Keratinocyte (primary cell): Measurements from ENCODE around the gene MET. TPM values are rescaled to one million over a fixed set of nuclear protein-coding genes. Genes with fewer than 3 reads are reported as not detected.

ENCODE experiments used
- DNase-seq: peaks from one replicate; pipeline ENCODE4 v3.0.0-alpha.2; 2011; ENCODE audit warnings: low read depth, missing footprints, low spot score
- FAIRE-seq: peaks from 2 replicates; lab custom pipeline; 2011; peaks lifted over from hg19 to GRCh38; lab: Jason Lieb, UNC
- H2AFZ ChIP-seq: 2 replicates; pipeline ENCODE4 v1.6.0; 2012; ENCODE audit warnings: low read length, control low read depth, inconsistent platforms; ENCODE audit not compliant: control insufficient read depth
- H3K27ac ChIP-seq: 2 replicates; pipeline ENCODE4 v1.5.1; 2011; ENCODE audit warnings: low read length; ENCODE audit not compliant: control insufficient read depth, insufficient read depth
- H3K27me3 ChIP-seq: 3 replicates; pipeline ENCODE4 v1.6.0; 2011; ENCODE audit warnings: low read length; ENCODE audit not compliant: control insufficient read depth, insufficient read depth; ENCODE audit errors: extremely low read depth
- H3K36me3 ChIP-seq, 2 experiments: 2 replicates in 1 of 2; 3 replicates in 1 of 2; pipeline ENCODE4 v1.5.1; 2011; ENCODE audit warnings: low read length in 2 of 2, mild to moderate bottlenecking in 1 of 2; ENCODE audit not compliant: control insufficient read depth in 2 of 2, insufficient read depth in 2 of 2; ENCODE audit errors: extremely low read depth in 1 of 2
- H3K4me1 ChIP-seq: 3 replicates; pipeline ENCODE4 v1.5.1; 2011; ENCODE audit warnings: low read length; ENCODE audit not compliant: control insufficient read depth, insufficient read depth; ENCODE audit errors: extremely low read depth
- H3K4me2 ChIP-seq: 3 replicates; pipeline ENCODE4 v1.6.0; 2011; ENCODE audit warnings: low read depth, low read length; ENCODE audit not compliant: control insufficient read depth, insufficient read depth; ENCODE audit errors: extremely low read depth
- H3K4me3 ChIP-seq, 3 experiments: fragments of 200-600 bp in 1 of 3; sonication (generic) in 1 of 3; 2 replicates in 2 of 3; 3 replicates in 1 of 3; pipeline ENCODE4 v1.5.1; 2011 to 2016; ENCODE audit warnings: low read length in 3 of 3, mild to moderate bottlenecking in 3 of 3, control low read depth in 2 of 3, inconsistent platforms in 1 of 3, low read depth in 1 of 3, mixed read lengths in 1 of 3, mixed run types in 1 of 3, moderate library complexity in 1 of 3; ENCODE audit not compliant: control insufficient read depth in 2 of 3, insufficient read depth in 2 of 3; ENCODE audit errors: extremely low read depth in 1 of 3
- H3K79me2 ChIP-seq: 2 replicates; pipeline ENCODE4 v1.6.0; 2012; ENCODE audit warnings: low read length; ENCODE audit not compliant: control insufficient read depth, insufficient read depth
- H3K9ac ChIP-seq: 3 replicates; pipeline ENCODE4 v1.6.0; 2011; ENCODE audit warnings: low read length; ENCODE audit not compliant: control insufficient read depth, insufficient read depth; ENCODE audit errors: extremely low read depth
- H3K9me1 ChIP-seq: 3 replicates; pipeline ENCODE4 v1.6.0; 2011; ENCODE audit warnings: low read length; ENCODE audit not compliant: control insufficient read depth, insufficient read depth; ENCODE audit errors: extremely low read depth
- H3K9me3 ChIP-seq: 2 replicates; pipeline ENCODE4 v1.5.1; 2012; ENCODE audit warnings: low read depth, low read length; ENCODE audit not compliant: control insufficient read depth
- H4K20me1 ChIP-seq: 3 replicates; pipeline ENCODE4 v1.6.0; 2011; ENCODE audit warnings: low read length; ENCODE audit not compliant: control insufficient read depth, insufficient read depth; ENCODE audit errors: extremely low read depth
- CTCF ChIP-seq, 3 experiments: IDR thresholded peaks in 1 of 3; conservative IDR thresholded peaks in 1 of 3; optimal IDR thresholded peaks in 1 of 3; 2 replicates in 2 of 3; 3 replicates in 1 of 3; pipeline versions ENCODE3 to v1.5.1; 2011; ENCODE audit warnings: low read length in 3 of 3, mild to moderate bottlenecking in 3 of 3, moderate library complexity in 2 of 3, control low read depth in 1 of 3, inconsistent platforms in 1 of 3; ENCODE audit not compliant: insufficient read depth in 2 of 3; ENCODE audit errors: extremely low read depth in 1 of 3
- EZH2 ChIP-seq: IDR thresholded peaks from one replicate; pipeline ENCODE4 v1.6.1; 2012; ENCODE audit warnings: inconsistent platforms, mild to moderate bottlenecking, low read length, moderate library complexity
- dilution Hi-C: fragments of 300-500 bp; cut with MboI; formaldehyde crosslinking; loops from one replicate; pipeline ENCODE4 v1.7.0; 2020; ENCODE audit warnings: low sequenced_read_pairs; ENCODE audit not compliant: extremely low pct_ligation_motif_present
- polyA plus RNA-seq, 5 experiments: library from polyadenylated mRNA; depleted of rRNA in 3 of 5; stranded (reverse) in 3 of 5; stranded (forward) in 1 of 5; unstranded in 1 of 5; fragments of >200 nt; gene quantifications; 1 replicate in 1 of 5; 2 replicates in 3 of 5; 3 replicates in 1 of 5; pipeline versions ENCODE4 v1.2.1 to v1.2.3, GENCODE V29; 2011 to 2012; ENCODE audit warnings: missing spikeins in 2 of 5, low read depth in 1 of 5, low replicate concordance in 1 of 5

Gene MET
- polyA plus RNA-seq, 1 donor (not counting 4 experiments of a cell fraction or from before 2014, with no cell fraction given), result 117 TPM

DNA sequence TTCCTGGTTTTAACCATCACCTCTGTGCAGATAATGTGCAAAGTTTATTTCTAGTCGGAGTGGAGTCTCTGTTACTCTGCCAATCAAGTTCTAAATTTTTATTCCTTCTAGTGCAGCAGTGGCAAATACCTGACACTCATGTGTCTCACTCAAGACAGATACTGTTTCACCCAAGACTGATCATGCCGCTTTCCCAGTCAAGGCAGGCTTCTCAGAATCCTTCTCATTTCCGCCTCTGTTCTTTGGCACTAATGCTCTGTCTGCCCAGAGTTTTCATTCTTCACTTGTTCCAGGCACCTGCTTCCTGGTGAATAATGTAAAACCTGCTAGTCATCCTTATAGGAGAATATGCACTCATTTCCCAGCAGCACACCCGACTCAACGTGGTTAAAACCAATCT is 24.7 kb downstream of the MET start:
- Histone ChIP-seq H3K27ac (no peak overlapping the region), H3K4me2 (no peak overlapping the region), H3K9ac (no peak overlapping the region), H3K27me3 (no peaks in the 10 kb centered on the region), H3K79me2 (peaks cover 72% of the 10 kb centered on the region), H4K20me1 (no peaks in the 10 kb centered on the region), H2AFZ (no peak overlapping the region), H3K4me3 (no peak overlapping the region), H3K36me3 (peaks cover 14 to 48% of the 10 kb centered on the region in 2 experiments), H3K9me3 (no peaks in the 10 kb centered on the region), H3K4me1 (peaks cover 65% of the 10 kb centered on the region), H3K9me1 (no peaks in the 10 kb centered on the region)
- DNase-seq, result no peak
- peak; percentile 9 for FAIRE-seq
- TF ChIP-seq CTCF (optimal IDR thresholded peaks at IDR 0.05 in 1 of 3, IDR thresholded peaks at IDR 0.05 in 1 of 3, conservative IDR thresholded peaks at IDR 0.05 in 1 of 3; ENCODE audit: extremely low read depth in 1 of 3, insufficient read depth in 2 of 3, low read length in 3 of 3) (no peak), EZH2 (no peak)
- dilution Hi-C loops, result no loop called here

GRCh38 chr7:116697152-116697551 is 25.2 kb downstream of the MET start:
- FAIRE-seq (no peak), DNase-seq (no peak)
- H3K27me3 ChIP-seq, result no peaks in the 10 kb centered on the region
- no peak overlapping the region for H3K4me3 ChIP-seq
- no peaks in the 10 kb centered on the region for H4K20me1 ChIP-seq
- TF ChIP-seq CTCF (optimal IDR thresholded peaks at IDR 0.05 in 1 of 3, IDR thresholded peaks at IDR 0.05 in 1 of 3, conservative IDR thresholded peaks at IDR 0.05 in 1 of 3; ENCODE audit: extremely low read depth in 1 of 3, insufficient read depth in 2 of 3, low read length in 3 of 3) (no peak), EZH2 (no peak)
- peaks cover 70% of the 10 kb centered on the region for H3K79me2 ChIP-seq
- no peaks in the 10 kb centered on the region for H3K9me1 ChIP-seq
- H3K9me3 ChIP-seq, result no peaks in the 10 kb centered on the region
- H3K27ac ChIP-seq, result no peak overlapping the region
- H3K36me3 ChIP-seq, result peaks cover 14 to 48% of the 10 kb centered on the region in 2 experiments
- H3K9ac ChIP-seq, result no peak overlapping the region
- dilution Hi-C loops, result no loop called here
- H2AFZ ChIP-seq, result no peak overlapping the region
- H3K4me1 ChIP-seq, result peaks cover 65% of the 10 kb centered on the region
- H3K4me2 ChIP-seq, result no peak overlapping the region
